GM10266 (cell line): ENCODE measurements around the gene SPESP1.

Source experiments
- DNase-seq: peaks from one replicate; pipeline ENCODE4 v3.0.0; 2012; ENCODE audit errors: extremely low spot score
- CTCF ChIP-seq: IDR thresholded peaks from 2 replicates; pipeline ENCODE4 v1.5.1; 2012; ENCODE audit warnings: mild to moderate bottlenecking, low read depth; ENCODE audit not compliant: control insufficient read depth, insufficient read depth; ENCODE audit errors: missing control alignments

SPESP1 gene

GRCh38 chr15:68930268-68931022 is at the start of gene SPESP1:
SPESP1 (plus strand) TSS chr15:68930525; CDS start chr15:68930654, 129 bp downstream.
- no peak for DNase-seq
- TF ChIP-seq CTCF = no peak

GRCh38 chr15:68885070-68885469 is 45.3 kb upstream of the SPESP1 start:
- no peak for DNase-seq
- no peak for TF ChIP-seq CTCF

- DNase-seq = no peak
Measured at GRCh38 chr15:68887120-68887519, 43.2 kb upstream of the SPESP1 start.

GRCh38 chr15:68887819-68888218 is 42.5 kb upstream of the SPESP1 start:
- no peak for DNase-seq
- TF ChIP-seq CTCF = no peak

More at GRCh38 chr15:68887120-68887519, 43.2 kb upstream of the SPESP1 start:
- TF ChIP-seq CTCF = no peak

- no peak for DNase-seq
- TF ChIP-seq CTCF = no peak
Measured at GRCh38 chr15:68888419-68888818, 41.9 kb upstream of the SPESP1 start.

- DNase-seq = no peak
Measured at GRCh38 chr15:68894208-68894607, 36.1 kb upstream of the SPESP1 start.

GRCh38 chr15:68896178-68896577 is 34.1 kb upstream of the SPESP1 start:
- DNase-seq = no peak
- no peak for TF ChIP-seq CTCF

More at GRCh38 chr15:68894208-68894607, 36.1 kb upstream of the SPESP1 start:
- TF ChIP-seq CTCF = no peak
